Measurements from ENCODE around the gene ACO2. TPM values are rescaled to one million over a fixed set of nuclear protein-coding genes. Genes with fewer than 3 reads are reported as not detected.

The ACO2 gene
- total RNA-seq, 1 donor from 2014 or later: 172 TPM

GRCh38 chr22:41448189-41448808, 20.6 kb upstream of the ACO2 start:
- DNase-seq (ENCODE audit: low spot score): peak; percentile 98

- no peak for DNase-seq (ENCODE audit: low spot score)
Observed at GRCh38 chr22:41458161-41458728, 10.7 kb upstream of the ACO2 start.

GRCh38 chr22:41459431-41459830, 9.5 kb upstream of the ACO2 start:
- no peak for DNase-seq (ENCODE audit: low spot score)

GRCh38 chr22:41460071-41460470, 8.8 kb upstream of the ACO2 start:
- peak; percentile 75 for DNase-seq (ENCODE audit: low spot score)

GRCh38 chr22:41461901-41462300, 7.0 kb upstream of the ACO2 start:
- DNase-seq (ENCODE audit: low spot score): no peak

- DNase-seq (ENCODE audit: low spot score): no peak
Observed at GRCh38 chr22:41469218-41469851, 418 bp downstream of the ACO2 start.

- no peak for DNase-seq (ENCODE audit: low spot score)
Observed at GRCh38 chr22:41470886-41471285, 2.0 kb downstream of the ACO2 start.

- DNase-seq (ENCODE audit: low spot score): no peak
Observed at GRCh38 chr22:41471568-41471967, 2.7 kb downstream of the ACO2 start.

- no peak for DNase-seq (ENCODE audit: low spot score)
Observed at GRCh38 chr22:41474872-41475451, 6.0 kb downstream of the ACO2 start.

- DNase-seq (ENCODE audit: low spot score): no peak
Observed at GRCh38 chr22:41478473-41478872, 9.6 kb downstream of the ACO2 start.

GRCh38 chr22:41478891-41479521, 10.1 kb downstream of the ACO2 start:
- no peak for DNase-seq (ENCODE audit: low spot score)

- no peak for DNase-seq (ENCODE audit: low spot score)
Observed at GRCh38 chr22:41479671-41480396, 10.9 kb downstream of the ACO2 start.

GRCh38 chr22:41480397-41480735, 11.4 kb downstream of the ACO2 start:
- no peak for DNase-seq (ENCODE audit: low spot score)

- DNase-seq (ENCODE audit: low spot score): no peak
Observed at GRCh38 chr22:41481131-41481830, 12.4 kb downstream of the ACO2 start.

GRCh38 chr22:41481925-41482318, 13.0 kb downstream of the ACO2 start:
- DNase-seq (ENCODE audit: low spot score): no peak

GRCh38 chr22:41482319-41482935, 13.5 kb downstream of the ACO2 start:
- no peak for DNase-seq (ENCODE audit: low spot score)

- no peak for DNase-seq (ENCODE audit: low spot score)
Observed at GRCh38 chr22:41485033-41485432, 16.1 kb downstream of the ACO2 start.

GRCh38 chr22:41487037-41487935, 18.4 kb downstream of the ACO2 start:
- DNase-seq (ENCODE audit: low spot score): peak; percentile 49

- DNase-seq (ENCODE audit: low spot score): no peak
Observed at GRCh38 chr22:41488076-41488475, 19.2 kb downstream of the ACO2 start.
